ENCODE data around the gene PRRT1B. TPM values are rescaled to one million over a fixed set of nuclear protein-coding genes. Genes with fewer than 3 reads are reported as not detected.

The PRRT1B gene
- total RNA-seq, 4 donors from 2014 or later, result not detected

- WGBS, result 31% methylated on average over 12 of the region's 12 CpGs
- no peak for TF ChIP-seq POLR2A (IDR thresholded peaks at IDR 0.05)
- TF ChIP-seq POLR2AphosphoS5 (IDR thresholded peaks at IDR 0.05), result no peak
- Histone ChIP-seq H3K36me3 (peaks cover 46% of the 10 kb centered on the region), H3K4me3 (peak overlapping the region; percentile 2), H3K9me3 (no peaks in the 10 kb centered on the region), H3K4me1 (peaks cover 38% of the 10 kb centered on the region), H3K27me3 (no peaks in the 10 kb centered on the region), H3K27ac (peak overlapping the region; percentile 72)
- no peak for DNase-seq (ENCODE audit: low spot score in 2 of 2)
Measured at GRCh38 chr9:131608493-131609037, 63.2 kb downstream of the PRRT1B start.

Other genes with a start within 250 kb of the PRRT1B start
- 100 to 1,000 TPM; 153 to 286 (median 240) TPM for gene PRRC2B, start 151.4 kb upstream of the PRRT1B start, total RNA-seq
- gene POMT1, start 42.6 kb upstream of the PRRT1B start, total RNA-seq, result 10 to 100 TPM; 16.6 to 62.0 (median 34.1) TPM
- gene UCK1, start 14.3 kb upstream of the PRRT1B start, total RNA-seq, result 10 to 100 TPM; 20.0 to 28.0 (median 26.6) TPM
- gene RAPGEF1, start 194.6 kb downstream of the PRRT1B start, total RNA-seq, result 10 to 100 TPM; 43.0 to 58.3 (median 51.7) TPM